ENCODE data around the gene FLVCR2.

DNA sequence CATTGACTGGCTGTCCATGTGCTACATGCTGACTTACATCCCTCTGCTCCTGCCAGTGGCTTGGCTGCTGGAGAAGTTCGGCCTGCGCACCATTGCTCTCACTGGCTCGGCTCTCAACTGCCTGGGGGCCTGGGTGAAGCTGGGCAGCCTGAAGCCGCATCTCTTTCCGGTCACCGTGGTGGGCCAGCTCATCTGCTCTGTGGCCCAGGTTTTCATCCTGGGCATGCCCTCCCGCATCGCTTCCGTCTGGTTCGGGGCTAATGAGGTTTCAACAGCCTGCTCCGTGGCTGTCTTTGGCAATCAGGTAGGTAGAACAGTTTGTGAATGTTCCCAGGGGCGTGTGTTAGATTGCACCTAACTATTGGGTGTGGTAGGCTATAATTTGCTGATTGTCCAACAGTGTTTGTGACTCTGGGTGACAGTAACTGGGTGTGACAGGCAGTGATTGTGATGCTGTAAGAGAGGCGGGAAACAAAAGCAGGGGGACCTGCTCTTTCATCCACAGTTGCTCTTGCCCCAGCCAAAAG is 981 bp downstream of the FLVCR2 start:
- TF ChIP-seq MYC (IDR thresholded peaks at IDR 0.05; ENCODE audit: low read depth, low read length) (no peak), POLR2A (IDR thresholded peaks at IDR 0.05; ENCODE audit: extremely low read depth, insufficient read length) (no peak)
- TF ChIP-seq, protein P1, sequence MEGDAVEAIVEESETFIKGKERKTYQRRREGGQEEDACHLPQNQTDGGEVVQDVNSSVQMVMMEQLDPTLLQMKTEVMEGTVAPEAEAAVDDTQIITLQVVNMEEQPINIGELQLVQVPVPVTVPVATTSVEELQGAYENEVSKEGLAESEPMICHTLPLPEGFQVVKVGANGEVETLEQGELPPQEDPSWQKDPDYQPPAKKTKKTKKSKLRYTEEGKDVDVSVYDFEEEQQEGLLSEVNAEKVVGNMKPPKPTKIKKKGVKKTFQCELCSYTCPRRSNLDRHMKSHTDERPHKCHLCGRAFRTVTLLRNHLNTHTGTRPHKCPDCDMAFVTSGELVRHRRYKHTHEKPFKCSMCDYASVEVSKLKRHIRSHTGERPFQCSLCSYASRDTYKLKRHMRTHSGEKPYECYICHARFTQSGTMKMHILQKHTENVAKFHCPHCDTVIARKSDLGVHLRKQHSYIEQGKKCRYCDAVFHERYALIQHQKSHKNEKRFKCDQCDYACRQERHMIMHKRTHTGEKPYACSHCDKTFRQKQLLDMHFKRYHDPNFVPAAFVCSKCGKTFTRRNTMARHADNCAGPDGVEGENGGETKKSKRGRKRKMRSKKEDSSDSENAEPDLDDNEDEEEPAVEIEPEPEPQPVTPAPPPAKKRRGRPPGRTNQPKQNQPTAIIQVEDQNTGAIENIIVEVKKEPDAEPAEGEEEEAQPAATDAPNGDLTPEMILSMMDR (IDR thresholded peaks at IDR 0.05; ENCODE audit: low read depth, low read length): no peak
